Measurements from ENCODE around the gene CHRM2. TPM values are rescaled to one million over a fixed set of nuclear protein-coding genes. Genes with fewer than 3 reads are reported as not detected.

CHRM2 gene
- total RNA-seq, 1 donor from 2014 or later = not detected

- DNase-seq (ENCODE audit: low read depth in 2 of 2) = no peak
Measured at GRCh38 chr7:137025469-137026175, 157.2 kb downstream of the CHRM2 start.

GRCh38 chr7:137026176-137026500, 157.7 kb downstream of the CHRM2 start:
- no peak for DNase-seq (ENCODE audit: low read depth in 2 of 2)

GRCh38 chr7:137032436-137032835, 164.0 kb downstream of the CHRM2 start:
- no peak for DNase-seq (ENCODE audit: low read depth in 2 of 2)

- no peak for DNase-seq (ENCODE audit: low read depth in 2 of 2)
Measured at GRCh38 chr7:137036768-137037167, 168.3 kb downstream of the CHRM2 start.

GRCh38 chr7:137038706-137039105, 170.3 kb downstream of the CHRM2 start:
- no peak for DNase-seq (ENCODE audit: low read depth in 2 of 2)

- DNase-seq (ENCODE audit: low read depth in 2 of 2) = no peak
Measured at GRCh38 chr7:137040745-137041144, 172.3 kb downstream of the CHRM2 start.

- DNase-seq (ENCODE audit: low read depth in 2 of 2) = no peak
Measured at GRCh38 chr7:137045573-137045972, 177.1 kb downstream of the CHRM2 start.

GRCh38 chr7:137069249-137069963, 201.0 kb downstream of the CHRM2 start:
- no peak for DNase-seq (ENCODE audit: low read depth in 2 of 2)

Data from dermis microvascular lymphatic vessel endothelial cell (primary cell).